Measurements from ENCODE around the gene PSMB5. TPM values are rescaled to one million over a fixed set of nuclear protein-coding genes. Genes with fewer than 3 reads are reported as not detected.

Gene PSMB5
- total and polyA plus RNA-seq, 9 of the 15 experiments (the other 6 are each of a cell fraction or from before 2014, with no cell fraction given), result 198 to 1,870 (median 269) TPM

DNA sequence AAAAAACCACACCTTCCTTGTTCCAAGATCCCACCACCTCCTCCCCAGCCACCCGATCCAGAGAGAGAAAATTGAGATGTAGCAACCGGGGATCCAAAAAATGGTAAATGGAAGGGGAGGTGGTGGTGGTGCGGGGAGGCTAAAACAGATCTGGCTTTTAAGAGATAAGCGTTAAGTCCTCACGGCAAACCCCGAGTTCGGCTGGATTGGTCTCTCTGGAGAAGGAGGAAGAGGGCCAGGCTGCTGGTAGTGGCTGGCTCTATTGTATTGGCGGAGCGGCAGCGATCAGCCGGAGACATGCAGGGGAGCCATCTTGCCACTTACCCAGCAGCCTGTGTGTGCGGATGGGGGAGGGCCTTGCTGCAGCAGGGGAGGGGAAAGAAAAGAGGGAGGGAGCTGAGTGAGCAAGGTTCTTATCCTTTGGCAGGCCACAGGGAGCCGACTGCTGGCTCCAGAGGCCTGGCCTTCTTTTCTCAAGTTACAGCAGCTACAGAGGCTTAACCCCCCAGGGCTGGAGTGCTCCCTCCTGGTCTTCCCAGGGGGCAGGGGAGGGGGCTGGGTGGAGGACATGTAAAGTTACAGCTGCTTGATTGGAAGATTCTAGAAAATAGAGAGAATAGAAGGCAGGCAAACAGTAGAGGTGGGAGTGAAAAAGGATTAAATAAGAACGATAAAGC lies 36.7 kb upstream of the PSMB5 start (continued):
- TF ChIP-seq, protein P1, sequence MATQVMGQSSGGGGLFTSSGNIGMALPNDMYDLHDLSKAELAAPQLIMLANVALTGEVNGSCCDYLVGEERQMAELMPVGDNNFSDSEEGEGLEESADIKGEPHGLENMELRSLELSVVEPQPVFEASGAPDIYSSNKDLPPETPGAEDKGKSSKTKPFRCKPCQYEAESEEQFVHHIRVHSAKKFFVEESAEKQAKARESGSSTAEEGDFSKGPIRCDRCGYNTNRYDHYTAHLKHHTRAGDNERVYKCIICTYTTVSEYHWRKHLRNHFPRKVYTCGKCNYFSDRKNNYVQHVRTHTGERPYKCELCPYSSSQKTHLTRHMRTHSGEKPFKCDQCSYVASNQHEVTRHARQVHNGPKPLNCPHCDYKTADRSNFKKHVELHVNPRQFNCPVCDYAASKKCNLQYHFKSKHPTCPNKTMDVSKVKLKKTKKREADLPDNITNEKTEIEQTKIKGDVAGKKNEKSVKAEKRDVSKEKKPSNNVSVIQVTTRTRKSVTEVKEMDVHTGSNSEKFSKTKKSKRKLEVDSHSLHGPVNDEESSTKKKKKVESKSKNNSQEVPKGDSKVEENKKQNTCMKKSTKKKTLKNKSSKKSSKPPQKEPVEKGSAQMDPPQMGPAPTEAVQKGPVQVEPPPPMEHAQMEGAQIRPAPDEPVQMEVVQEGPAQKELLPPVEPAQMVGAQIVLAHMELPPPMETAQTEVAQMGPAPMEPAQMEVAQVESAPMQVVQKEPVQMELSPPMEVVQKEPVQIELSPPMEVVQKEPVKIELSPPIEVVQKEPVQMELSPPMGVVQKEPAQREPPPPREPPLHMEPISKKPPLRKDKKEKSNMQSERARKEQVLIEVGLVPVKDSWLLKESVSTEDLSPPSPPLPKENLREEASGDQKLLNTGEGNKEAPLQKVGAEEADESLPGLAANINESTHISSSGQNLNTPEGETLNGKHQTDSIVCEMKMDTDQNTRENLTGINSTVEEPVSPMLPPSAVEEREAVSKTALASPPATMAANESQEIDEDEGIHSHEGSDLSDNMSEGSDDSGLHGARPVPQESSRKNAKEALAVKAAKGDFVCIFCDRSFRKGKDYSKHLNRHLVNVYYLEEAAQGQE (IDR thresholded peaks at IDR 0.05; ENCODE audit: borderline replicate concordance), result no peak
- TF ChIP-seq, protein P1 (CRISPR knock-in tag; IDR thresholded peaks at IDR 0.05; ENCODE audit: low read depth), result no peak
- TF ChIP-seq NFE2 (IDR thresholded peaks at IDR 0.05; ENCODE audit: low read depth) (no peak), MAZ (CRISPR knock-in tag; conservative IDR thresholded peaks at IDR 0.05 in 1 of 2, IDR thresholded peaks at IDR 0.05 in 1 of 2) (peak; percentile 82 to 87; a peak in 3 of 4 replicates), ZMIZ1 (IDR thresholded peaks at IDR 0.05; ENCODE audit: low read depth in 2 of 2, low read length in 2 of 2) (peak in 1 of 2 experiments; percentile 51; a peak in 1 of 4 replicates), ZC3H8 (IDR thresholded peaks at IDR 0.05) (no peak), JUND (IDR thresholded peaks at IDR 0.05; ENCODE audit: borderline replicate concordance, low read depth, low read length) (peak; percentile 40; the same call in 1 of the 2 replicates), JUND (tag; IDR thresholded peaks at IDR 0.05; ENCODE audit: borderline replicate concordance, low read depth, low read length) (no peak; the same call in 2 of the 3 replicates), CBX8 (IDR thresholded peaks at IDR 0.05; ENCODE audit: borderline replicate concordance, extremely low read depth, low read depth, low read length, poor library complexity, severe bottlenecking) (no peak), STAT6 (CRISPR knock-in tag; IDR thresholded peaks at IDR 0.05) (no peak)
